Nephron progenitor cell (in vitro differentiated cells): ENCODE data around the gene PTPRC.

Experiments used
- DNase-seq: peaks from one replicate; pipeline ENCODE4 v3.0.0; 2021
- H3K27ac Mint-ChIP-seq: 2 replicates; pipeline ENCODE4 v1.8.0; 2021; ENCODE audit warnings: mild to moderate bottlenecking, moderate library complexity, mixed read lengths
- H3K27me3 Mint-ChIP-seq: 2 replicates; pipeline ENCODE4 v1.8.0; 2021; ENCODE audit warnings: mild to moderate bottlenecking, low read depth, mixed read lengths; ENCODE audit not compliant: poor library complexity
- H3K36me3 Mint-ChIP-seq: 2 replicates; pipeline ENCODE4 v1.8.0; 2021; ENCODE audit warnings: low read depth, mixed read lengths
- H3K4me1 Mint-ChIP-seq: 2 replicates; pipeline ENCODE4 v1.8.0; 2021; ENCODE audit warnings: mixed read lengths
- H3K4me3 Mint-ChIP-seq: 2 replicates; pipeline ENCODE4 v1.8.0; 2021; ENCODE audit warnings: mild to moderate bottlenecking, moderate library complexity, mixed read lengths
- H3K9me3 Mint-ChIP-seq: 2 replicates; pipeline ENCODE4 v1.8.0; 2021; ENCODE audit warnings: mild to moderate bottlenecking, moderate library complexity, mixed read lengths
- CTCF ChIP-seq: fragments of 200-600 bp; sonication (generic); IDR thresholded peaks from 2 replicates; pipeline ENCODE4 v1.5.0; 2021; ENCODE audit warnings: antibody characterized with exemption

PTPRC gene

GRCh38 chr1:198642983-198643382, 4.1 kb downstream of the PTPRC start:
- no peaks in the 10 kb centered on the region for H3K27me3 Mint-ChIP-seq
- no peaks in the 10 kb centered on the region for H3K9me3 Mint-ChIP-seq
- no peak for DNase-seq
- no peaks in the 10 kb centered on the region for H3K4me1 Mint-ChIP-seq
- no peak for TF ChIP-seq CTCF
- no peak overlapping the region for H3K27ac Mint-ChIP-seq
- H3K36me3 Mint-ChIP-seq: no peaks in the 10 kb centered on the region
- no peak overlapping the region for H3K4me3 Mint-ChIP-seq

- H3K27me3 Mint-ChIP-seq: no peaks in the 10 kb centered on the region
- H3K4me3 Mint-ChIP-seq: no peak overlapping the region
- no peaks in the 10 kb centered on the region for H3K36me3 Mint-ChIP-seq
- DNase-seq: no peak
- H3K27ac Mint-ChIP-seq: no peak overlapping the region
- no peak for TF ChIP-seq CTCF
- H3K4me1 Mint-ChIP-seq: no peaks in the 10 kb centered on the region
- no peaks in the 10 kb centered on the region for H3K9me3 Mint-ChIP-seq
These were observed 5.0 kb downstream of the PTPRC start for GRCh38 chr1:198643808-198644207.

GRCh38 chr1:198647055-198647454, 8.2 kb downstream of the PTPRC start:
- H3K36me3 Mint-ChIP-seq: no peaks in the 10 kb centered on the region
- DNase-seq: no peak
- H3K27ac Mint-ChIP-seq: no peak overlapping the region
- H3K4me1 Mint-ChIP-seq: no peaks in the 10 kb centered on the region
- TF ChIP-seq CTCF: no peak
- H3K9me3 Mint-ChIP-seq: no peaks in the 10 kb centered on the region
- no peaks in the 10 kb centered on the region for H3K27me3 Mint-ChIP-seq
- no peak overlapping the region for H3K4me3 Mint-ChIP-seq

GRCh38 chr1:198648592-198648991, 9.8 kb downstream of the PTPRC start:
- TF ChIP-seq CTCF: no peak
- H3K9me3 Mint-ChIP-seq: no peaks in the 10 kb centered on the region
- no peaks in the 10 kb centered on the region for H3K27me3 Mint-ChIP-seq
- no peak overlapping the region for H3K4me3 Mint-ChIP-seq
- DNase-seq: no peak
- H3K27ac Mint-ChIP-seq: no peak overlapping the region
- no peaks in the 10 kb centered on the region for H3K36me3 Mint-ChIP-seq
- no peaks in the 10 kb centered on the region for H3K4me1 Mint-ChIP-seq

GRCh38 chr1:198649232-198649967, 10.6 kb downstream of the PTPRC start:
- no peak for TF ChIP-seq CTCF
- no peaks in the 10 kb centered on the region for H3K4me1 Mint-ChIP-seq
- DNase-seq: no peak
- H3K4me3 Mint-ChIP-seq: no peak overlapping the region
- H3K36me3 Mint-ChIP-seq: no peaks in the 10 kb centered on the region
- no peak overlapping the region for H3K27ac Mint-ChIP-seq
- no peaks in the 10 kb centered on the region for H3K27me3 Mint-ChIP-seq
- no peaks in the 10 kb centered on the region for H3K9me3 Mint-ChIP-seq

GRCh38 chr1:198649968-198650338, 11.1 kb downstream of the PTPRC start:
- H3K4me3 Mint-ChIP-seq: no peak overlapping the region
- no peaks in the 10 kb centered on the region for H3K4me1 Mint-ChIP-seq
- no peaks in the 10 kb centered on the region for H3K36me3 Mint-ChIP-seq
- H3K27me3 Mint-ChIP-seq: no peaks in the 10 kb centered on the region
- TF ChIP-seq CTCF: no peak
- no peaks in the 10 kb centered on the region for H3K9me3 Mint-ChIP-seq
- H3K27ac Mint-ChIP-seq: no peak overlapping the region
- DNase-seq: no peak
